WI38 (cell line): ENCODE measurements around the gene CXCR3.
"Not testable (repeated sequence)": the region's sequence is repeated elsewhere in the genome, so short reads cannot be mapped to it uniquely, and the experiment has no call there.

Experiments
- H3K4me3 ChIP-seq: 2 replicates; pipeline ENCODE4 v1.5.1; 2011; ENCODE audit warnings: low read depth, mild to moderate bottlenecking, control low read depth, low read length
- TF ChIP-seq, protein P1 (sequence below): IDR thresholded peaks from 2 replicates; pipeline ENCODE4 v1.5.1; 2012; ENCODE audit warnings: low read depth, mild to moderate bottlenecking, control low read depth, low read length

CXCR3 gene

DNA sequence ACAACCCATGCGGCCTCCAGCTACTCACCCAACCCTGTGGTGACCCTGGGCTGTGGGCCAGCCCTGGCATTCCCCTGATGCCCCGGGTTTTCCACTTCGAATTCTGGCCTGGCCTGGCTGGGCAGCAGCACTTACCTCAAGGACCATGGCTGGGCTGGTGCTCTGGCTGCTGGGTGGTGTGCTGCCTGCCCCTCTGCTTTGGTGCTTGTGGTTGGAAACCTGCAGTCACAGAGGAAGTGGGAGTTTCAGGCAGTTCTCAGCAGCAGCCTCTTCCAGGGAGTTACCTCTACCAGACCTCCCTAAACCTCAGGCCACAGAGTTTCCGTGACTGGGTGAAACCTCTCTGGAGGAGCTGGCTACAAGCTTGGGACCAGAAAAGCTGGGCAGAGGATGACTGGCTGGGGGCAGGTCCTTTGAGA is at the start of gene CXCR3:
CXCR3 (minus strand) TSS at position 209 of the 419 bp plus-strand sequence; CDS start at position 147, 62 bp downstream.
- H3K4me3 ChIP-seq = no peak within 1 kb of the TSS
- TF ChIP-seq, protein P1, sequence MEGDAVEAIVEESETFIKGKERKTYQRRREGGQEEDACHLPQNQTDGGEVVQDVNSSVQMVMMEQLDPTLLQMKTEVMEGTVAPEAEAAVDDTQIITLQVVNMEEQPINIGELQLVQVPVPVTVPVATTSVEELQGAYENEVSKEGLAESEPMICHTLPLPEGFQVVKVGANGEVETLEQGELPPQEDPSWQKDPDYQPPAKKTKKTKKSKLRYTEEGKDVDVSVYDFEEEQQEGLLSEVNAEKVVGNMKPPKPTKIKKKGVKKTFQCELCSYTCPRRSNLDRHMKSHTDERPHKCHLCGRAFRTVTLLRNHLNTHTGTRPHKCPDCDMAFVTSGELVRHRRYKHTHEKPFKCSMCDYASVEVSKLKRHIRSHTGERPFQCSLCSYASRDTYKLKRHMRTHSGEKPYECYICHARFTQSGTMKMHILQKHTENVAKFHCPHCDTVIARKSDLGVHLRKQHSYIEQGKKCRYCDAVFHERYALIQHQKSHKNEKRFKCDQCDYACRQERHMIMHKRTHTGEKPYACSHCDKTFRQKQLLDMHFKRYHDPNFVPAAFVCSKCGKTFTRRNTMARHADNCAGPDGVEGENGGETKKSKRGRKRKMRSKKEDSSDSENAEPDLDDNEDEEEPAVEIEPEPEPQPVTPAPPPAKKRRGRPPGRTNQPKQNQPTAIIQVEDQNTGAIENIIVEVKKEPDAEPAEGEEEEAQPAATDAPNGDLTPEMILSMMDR = no peak

DNA sequence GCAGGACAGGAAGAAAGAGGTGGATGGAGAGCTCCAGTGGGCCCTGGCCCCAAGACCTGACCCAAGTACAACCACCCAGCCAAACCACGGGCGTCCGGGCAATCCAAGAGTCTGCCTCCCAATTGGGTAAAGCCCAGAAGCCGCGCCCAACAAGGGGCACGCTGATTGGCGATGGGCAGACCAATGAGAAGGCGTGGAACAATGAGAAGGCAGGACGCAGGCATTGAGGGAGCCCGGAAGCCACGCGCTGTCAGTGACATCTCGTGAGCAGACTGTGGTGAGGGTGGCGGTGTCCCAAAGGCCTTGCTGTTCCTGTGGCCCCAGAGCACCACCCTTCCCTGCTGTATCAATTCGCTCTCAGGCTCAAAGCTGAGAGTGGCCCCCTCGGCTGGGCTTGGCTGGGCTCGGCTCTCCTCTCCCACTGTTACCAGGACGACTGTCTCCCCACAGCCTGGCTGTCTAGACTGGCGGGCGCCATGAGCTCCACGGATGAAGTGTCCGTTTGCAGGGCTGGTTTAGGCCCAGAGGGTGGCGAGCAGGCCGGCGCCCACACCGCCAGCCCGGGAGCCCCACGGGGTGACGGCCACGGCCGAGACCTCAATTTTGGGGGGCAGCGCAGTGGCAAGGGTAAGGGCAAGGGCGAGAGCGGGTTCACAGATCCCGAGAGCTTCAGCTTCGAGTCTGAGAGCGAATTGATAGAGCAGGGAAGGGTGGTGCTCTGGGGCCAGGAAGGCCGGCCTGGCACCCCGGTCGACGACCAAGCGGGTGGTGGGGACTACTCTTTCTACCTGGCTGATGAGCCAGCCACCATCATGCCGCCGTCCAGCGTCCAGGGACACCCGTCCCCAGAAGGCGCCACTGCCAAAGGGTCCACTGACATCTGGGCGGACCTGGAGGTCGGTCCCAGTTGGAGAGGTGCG is 49.3 kb upstream of the CXCR3 start, which contains the start of gene LOC101059915:
LOC101059915 (plus strand) TSS at position 219 of the 920 bp plus-strand sequence.
- TF ChIP-seq, protein P1 = no peak
- no peak within 1 kb of the TSS for H3K4me3 ChIP-seq

DNA sequence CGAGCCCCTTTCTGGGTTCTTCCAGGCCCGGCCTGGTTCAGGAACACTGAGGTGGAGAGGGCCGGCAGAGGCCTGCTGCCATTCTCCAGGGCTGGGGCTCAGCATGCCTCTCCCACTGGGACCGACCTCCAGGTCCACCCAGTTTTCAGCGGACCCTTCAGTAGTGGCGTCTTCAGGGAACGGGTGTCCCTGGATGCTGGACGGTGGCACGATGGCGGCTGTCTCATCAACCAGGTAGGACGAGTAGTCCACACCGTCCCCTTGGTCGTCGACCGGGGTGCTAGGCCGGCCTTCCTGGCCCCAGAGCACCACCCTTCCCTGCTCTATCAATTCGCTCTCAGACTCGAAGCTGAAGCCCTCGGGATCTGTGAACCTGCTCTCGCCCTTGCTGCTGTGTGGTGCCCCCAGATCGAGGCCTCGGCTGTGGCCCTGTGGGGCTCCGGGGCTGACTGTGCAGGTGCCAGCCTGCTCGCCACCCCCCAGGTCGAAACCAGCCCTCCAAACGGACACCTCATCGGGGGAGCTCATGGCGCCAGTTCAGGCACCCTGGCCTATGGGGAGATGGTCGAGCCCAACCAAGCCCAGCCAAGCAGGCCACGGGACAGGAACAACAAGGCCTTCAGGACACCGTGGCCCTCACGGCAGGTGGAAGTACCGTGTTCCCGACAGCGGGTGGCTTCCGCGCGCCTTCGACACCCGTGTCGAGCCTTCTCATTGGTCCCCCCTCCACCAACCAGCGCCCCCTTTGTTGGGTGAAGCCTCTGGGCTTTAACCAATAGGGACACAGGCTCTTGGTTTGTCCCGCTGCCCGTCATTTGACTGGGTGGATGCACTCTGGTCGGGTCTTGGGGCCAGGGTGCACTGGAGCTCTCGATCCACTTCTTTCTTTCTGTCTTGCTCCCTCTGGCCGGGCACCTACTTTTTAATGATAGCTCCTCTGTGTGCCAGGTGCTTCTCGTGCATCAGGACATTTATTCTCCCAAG is 48.2 kb upstream of the CXCR3 start:
- H3K4me3 ChIP-seq = no peak overlapping the region
- TF ChIP-seq, protein P1 = no peak

DNA sequence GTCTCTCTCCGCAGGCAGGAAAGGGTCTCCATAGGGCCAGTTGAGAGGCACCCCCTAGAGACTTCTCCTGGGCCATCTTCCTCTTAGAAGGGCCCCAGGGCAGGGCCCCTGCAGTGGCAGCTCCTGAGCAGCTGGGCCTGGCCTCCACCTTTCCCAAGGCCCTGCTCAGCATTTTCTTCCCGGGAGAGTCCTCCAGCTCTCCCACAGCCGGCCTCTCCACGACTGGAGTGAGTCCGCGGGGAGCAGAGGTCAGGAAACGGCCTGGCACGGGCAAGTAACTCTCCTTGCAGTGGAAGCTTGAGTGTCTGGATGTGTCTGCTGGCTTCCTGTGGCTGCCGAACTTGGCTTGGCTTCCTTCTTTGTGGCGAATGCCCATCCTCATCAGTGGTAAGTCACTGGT is 47.4 kb upstream of the CXCR3 start:
- H3K4me3 ChIP-seq = no peak overlapping the region
- TF ChIP-seq, protein P1 = no peak

DNA sequence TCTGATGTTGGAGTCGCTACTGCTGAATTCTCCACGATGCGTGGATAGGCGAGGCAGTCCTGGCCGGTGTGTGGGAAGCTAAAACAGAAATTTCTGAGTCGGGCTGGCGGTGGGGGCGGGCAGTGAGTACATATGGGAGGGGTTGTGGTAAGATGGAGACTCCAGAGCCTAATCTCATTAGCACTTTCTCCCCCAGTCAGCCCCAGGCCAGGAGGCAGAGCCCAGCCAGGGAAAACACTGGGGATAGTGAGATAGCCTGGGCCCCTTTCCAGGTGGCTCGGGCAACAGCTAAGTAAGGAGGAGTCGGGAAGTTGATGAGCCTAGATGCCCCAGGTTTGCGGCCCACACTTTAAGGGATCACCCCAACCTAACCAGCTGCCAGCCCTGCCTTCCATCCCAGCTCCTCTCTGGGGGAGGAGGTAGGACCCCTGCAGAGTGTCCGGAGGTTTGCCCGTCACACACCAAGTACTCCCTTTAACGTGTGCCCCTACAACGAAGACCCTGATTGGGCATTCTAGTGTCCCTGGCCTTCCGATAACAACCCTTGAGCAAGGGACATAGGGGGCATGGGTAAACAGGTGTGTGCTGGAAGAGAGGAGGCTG is 46.7 kb upstream of the CXCR3 start:
- TF ChIP-seq, protein P1 = no peak
- H3K4me3 ChIP-seq = no peak overlapping the region

DNA sequence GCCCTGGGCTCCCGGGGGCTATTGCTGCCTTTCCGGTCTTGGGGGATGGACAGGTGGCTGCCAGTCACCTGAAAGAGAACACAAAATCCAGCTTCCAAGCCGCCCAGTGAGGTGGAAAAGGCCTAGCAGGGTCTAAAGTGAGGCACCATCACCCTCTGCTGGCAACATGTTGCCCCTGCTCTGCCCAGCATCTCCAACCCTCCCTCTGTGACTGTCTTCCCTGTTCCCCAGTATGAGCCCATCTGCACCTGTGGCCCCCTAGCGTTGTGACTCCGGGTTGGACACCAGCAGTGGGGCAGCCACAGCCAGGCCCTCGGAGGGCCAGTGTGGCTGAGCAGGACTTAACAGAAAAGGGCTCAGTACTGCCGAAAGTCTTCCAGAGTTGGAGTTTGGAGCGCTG is 45.9 kb upstream of the CXCR3 start:
- H3K4me3 ChIP-seq = not testable (repeated sequence)

DNA sequence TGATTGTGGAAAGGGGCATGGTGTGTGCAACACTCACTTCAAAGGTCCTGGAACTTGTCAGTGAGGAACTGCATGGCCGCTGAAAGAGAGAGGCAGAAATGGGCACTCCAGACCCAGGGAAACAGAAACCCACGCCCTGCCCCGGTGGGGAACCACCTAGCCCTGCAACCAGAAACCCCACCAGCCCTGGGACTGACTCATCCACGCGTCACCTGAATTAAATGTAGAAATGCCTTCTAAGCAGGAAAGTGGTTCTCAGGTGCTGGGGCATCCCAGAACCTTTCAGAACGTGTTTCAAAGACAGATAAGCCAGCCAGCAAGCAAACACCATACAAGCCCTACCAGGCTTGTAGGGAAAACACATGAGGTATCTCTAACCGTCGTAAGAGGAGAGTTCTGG is 44.9 kb upstream of the CXCR3 start:
- not testable (repeated sequence) for H3K4me3 ChIP-seq

DNA sequence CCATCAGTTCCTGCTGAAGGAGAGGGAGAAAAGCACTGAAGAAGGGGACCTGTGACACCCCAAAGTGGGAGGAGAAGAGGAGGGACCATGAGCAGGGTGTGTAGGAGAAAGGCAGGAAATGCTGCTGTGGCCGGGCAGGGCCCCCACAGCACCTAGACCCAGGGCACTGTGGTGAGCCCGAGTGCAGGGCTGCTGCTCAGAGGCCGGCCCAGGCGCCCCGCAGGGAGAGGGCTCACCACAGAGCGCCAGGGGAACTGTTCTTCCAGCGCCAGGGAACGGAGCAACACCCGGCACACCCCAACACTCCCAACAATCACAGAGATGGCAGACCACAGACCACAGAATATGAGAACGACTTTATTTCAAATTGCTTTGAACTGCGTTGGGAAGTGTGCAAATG is 44.3 kb upstream of the CXCR3 start:
- not testable (repeated sequence) for H3K4me3 ChIP-seq
